Measurements from ENCODE around the gene MIA. TPM values are rescaled to one million over a fixed set of nuclear protein-coding genes. Genes with fewer than 3 reads are reported as not detected.
"Not testable (repeated sequence)": the region's sequence is repeated elsewhere in the genome, so short reads cannot be mapped to it uniquely, and the experiment has no call there.

MIA gene
- total and polyA plus RNA-seq, 12 donors: 0.63 to 2.4 (median 1.1) TPM; not detected in 5

- 92 to 95% methylated on average over 7 of the region's 7 CpGs for WGBS, 2 donors
Observed at GRCh38 chr19:40763526-40763925, 11.8 kb upstream of the MIA start.

GRCh38 chr19:40763963-40764362 is 11.4 kb upstream of the MIA start:
- TF ChIP-seq, protein P1, sequence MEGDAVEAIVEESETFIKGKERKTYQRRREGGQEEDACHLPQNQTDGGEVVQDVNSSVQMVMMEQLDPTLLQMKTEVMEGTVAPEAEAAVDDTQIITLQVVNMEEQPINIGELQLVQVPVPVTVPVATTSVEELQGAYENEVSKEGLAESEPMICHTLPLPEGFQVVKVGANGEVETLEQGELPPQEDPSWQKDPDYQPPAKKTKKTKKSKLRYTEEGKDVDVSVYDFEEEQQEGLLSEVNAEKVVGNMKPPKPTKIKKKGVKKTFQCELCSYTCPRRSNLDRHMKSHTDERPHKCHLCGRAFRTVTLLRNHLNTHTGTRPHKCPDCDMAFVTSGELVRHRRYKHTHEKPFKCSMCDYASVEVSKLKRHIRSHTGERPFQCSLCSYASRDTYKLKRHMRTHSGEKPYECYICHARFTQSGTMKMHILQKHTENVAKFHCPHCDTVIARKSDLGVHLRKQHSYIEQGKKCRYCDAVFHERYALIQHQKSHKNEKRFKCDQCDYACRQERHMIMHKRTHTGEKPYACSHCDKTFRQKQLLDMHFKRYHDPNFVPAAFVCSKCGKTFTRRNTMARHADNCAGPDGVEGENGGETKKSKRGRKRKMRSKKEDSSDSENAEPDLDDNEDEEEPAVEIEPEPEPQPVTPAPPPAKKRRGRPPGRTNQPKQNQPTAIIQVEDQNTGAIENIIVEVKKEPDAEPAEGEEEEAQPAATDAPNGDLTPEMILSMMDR (IDR thresholded peaks at IDR 0.05): no peak
- no peak overlapping the region for H3K4me3 ChIP-seq
- H3K36me3 ChIP-seq: peaks cover 0 to 85% (median 77%) of the 10 kb centered on the region in 9 donors
- peaks cover 0 to 15% (median 7%) of the 10 kb centered on the region in 9 donors for H3K4me1 ChIP-seq
- H3K9me3 ChIP-seq: no peaks in the 10 kb centered on the region
- no peak overlapping the region for H3K27ac ChIP-seq
- intact Hi-C loops (cut with DNase I): no loop called here
- WGBS, 2 donors: 89 to 92% methylated on average over 10 of the region's 10 CpGs
- DNase-seq (no peak), ATAC-seq (no peak)
- no peaks in the 10 kb centered on the region for H3K27me3 ChIP-seq

More at GRCh38 chr19:40763526-40763925, 11.8 kb upstream of the MIA start:
- Histone ChIP-seq H3K9me3 (no peaks in the 10 kb centered on the region), H3K4me1 (peaks cover 0 to 15% (median 7%) of the 10 kb centered on the region in 9 donors), H3K27ac (no peak overlapping the region), H3K36me3 (peaks cover 0 to 89% (median 81%) of the 10 kb centered on the region in 9 donors), H3K27me3 (no peaks in the 10 kb centered on the region), H3K4me3 (no peak overlapping the region)
- intact Hi-C loops (cut with DNase I): no loop called here
- ATAC-seq (no peak), DNase-seq (no peak)
- TF ChIP-seq, protein P1 (IDR thresholded peaks at IDR 0.05): no peak

DNA sequence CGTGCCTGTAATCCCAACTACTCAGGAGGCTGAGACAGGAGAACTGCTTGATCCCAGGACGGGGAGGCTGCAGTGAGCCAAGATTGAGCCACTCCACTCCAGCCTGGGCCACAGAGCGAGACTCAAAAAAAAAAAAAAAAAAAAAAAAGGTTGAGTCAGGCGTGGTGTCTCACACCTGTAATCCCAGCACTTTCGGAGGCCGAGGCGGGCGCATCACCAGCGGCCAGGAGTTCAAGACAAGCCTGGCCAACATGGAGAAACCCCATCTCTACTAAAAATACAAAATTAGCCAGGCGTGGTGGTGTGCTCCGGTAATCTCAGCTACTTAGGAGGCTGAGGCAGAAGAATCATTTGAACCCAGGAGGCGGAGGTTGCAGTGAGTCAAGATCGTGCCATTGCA is 8.9 kb upstream of the MIA start:
- H3K4me3 ChIP-seq; intact Hi-C loops (cut with DNase I); ATAC-seq; H3K27me3 ChIP-seq; DNase-seq; H3K9me3 ChIP-seq; H3K4me1 ChIP-seq; H3K27ac ChIP-seq: not testable (repeated sequence)
- WGBS, 2 donors: 97 to 98% methylated on average over 13 of the region's 13 CpGs
- H3K36me3 ChIP-seq: peaks cover 0 to 60% (median 52%) of the 10 kb centered on the region in 9 donors

DNA sequence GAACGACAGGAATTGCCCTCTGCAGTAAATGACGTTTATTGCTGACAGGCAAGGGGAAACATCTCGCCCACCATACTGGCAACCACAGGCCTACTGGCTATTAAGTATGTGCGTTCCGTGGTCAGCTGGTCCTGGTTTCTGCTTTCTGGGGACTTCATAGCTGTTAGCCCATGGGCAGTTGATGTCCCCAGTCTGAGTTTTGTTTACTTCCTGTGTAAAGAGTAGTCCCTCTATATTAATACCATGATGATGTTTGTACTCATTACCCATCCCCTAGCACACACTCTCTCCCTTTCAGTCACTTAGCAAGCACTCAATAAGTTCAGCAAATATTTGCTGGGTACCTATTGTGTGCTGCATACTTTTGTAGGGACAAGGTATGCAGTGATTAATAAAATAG is 6.5 kb upstream of the MIA start:
- ATAC-seq (no peak), DNase-seq (no peak)
- peaks cover 0 to 38% (median 28%) of the 10 kb centered on the region in 9 donors for H3K36me3 ChIP-seq
- H3K27me3 ChIP-seq: no peaks in the 10 kb centered on the region
- peaks cover 0 to 4% (median 0%) of the 10 kb centered on the region in 11 donors for H3K9me3 ChIP-seq
- TF ChIP-seq, protein P1 (IDR thresholded peaks at IDR 0.05): no peak
- H3K27ac ChIP-seq: no peak overlapping the region
- no peak overlapping the region for H3K4me3 ChIP-seq
- H3K4me1 ChIP-seq: peaks cover 0 to 8% (median 0%) of the 10 kb centered on the region in 9 donors
- WGBS, 2 donors: 81 to 88% methylated on average over 5 of the region's 5 CpGs
- intact Hi-C loops (cut with DNase I): no loop called here

DNA sequence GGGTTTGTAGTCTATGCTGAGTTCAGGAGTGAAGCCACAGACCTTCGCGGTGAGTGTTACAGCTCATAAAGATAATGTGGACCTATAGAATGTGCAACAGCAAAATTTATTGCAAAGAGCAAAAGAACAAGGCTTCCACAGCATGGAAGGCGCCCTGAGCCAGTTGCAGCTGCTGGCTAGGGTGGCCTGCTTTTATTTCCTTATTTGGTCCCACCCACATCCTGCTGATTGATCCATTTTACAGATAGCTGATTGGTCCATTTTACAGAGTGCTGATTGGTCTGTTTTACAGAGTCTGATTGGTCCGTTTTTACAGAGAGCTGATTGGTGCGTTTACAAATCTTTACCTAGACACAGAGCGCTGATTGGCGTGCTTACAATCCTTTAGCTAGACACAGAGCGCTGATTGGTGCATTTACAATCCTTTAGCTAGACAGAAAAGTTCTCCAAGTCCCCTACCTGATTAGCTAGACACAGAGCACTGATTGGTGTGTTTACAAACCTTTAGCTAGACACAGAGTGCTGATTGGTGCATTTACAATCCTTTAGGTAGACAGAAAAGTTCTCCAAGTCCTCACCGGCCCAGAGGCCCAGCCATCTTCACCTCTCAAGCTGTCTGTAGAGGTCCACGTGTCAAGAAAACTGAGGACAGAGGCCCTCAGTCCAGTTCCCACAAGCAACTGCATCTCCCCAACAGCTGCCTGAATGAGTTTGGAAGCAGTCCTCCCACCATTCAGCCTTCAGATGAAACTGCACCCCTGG is 4.0 kb upstream of the MIA start:
- H3K9me3 ChIP-seq; ATAC-seq; H3K4me3 ChIP-seq; H3K27ac ChIP-seq; H3K27me3 ChIP-seq; H3K4me1 ChIP-seq; DNase-seq; intact Hi-C loops (cut with DNase I): not testable (repeated sequence)
- peaks cover 0 to 14% (median 5%) of the 10 kb centered on the region in 9 donors for H3K36me3 ChIP-seq
- 92 to 94% methylated on average over 10 of the region's 10 CpGs for WGBS, 2 donors
